Hematopoietic multipotent progenitor cell treated with erythropoietin and hydrocortisone succinate and interleukin-3 and kit ligand, for 4 days (in vitro differentiated cells): ENCODE data around the gene HSPB1.
"Not testable (repeated sequence)": the region's sequence is repeated elsewhere in the genome, so short reads cannot be mapped to it uniquely, and the experiment has no call there.

Experiments used
- DNase-seq: peaks from one replicate; pipeline ENCODE4 v3.0.0-alpha.2; 2015

Gene HSPB1

GRCh38 chr7:76310102-76310957 is 7.9 kb downstream of the HSPB1 start:
- peak; percentile 74 for DNase-seq

- DNase-seq: not testable (repeated sequence)
Observed at GRCh38 chr7:76311838-76312237, 9.4 kb downstream of the HSPB1 start.

DNA sequence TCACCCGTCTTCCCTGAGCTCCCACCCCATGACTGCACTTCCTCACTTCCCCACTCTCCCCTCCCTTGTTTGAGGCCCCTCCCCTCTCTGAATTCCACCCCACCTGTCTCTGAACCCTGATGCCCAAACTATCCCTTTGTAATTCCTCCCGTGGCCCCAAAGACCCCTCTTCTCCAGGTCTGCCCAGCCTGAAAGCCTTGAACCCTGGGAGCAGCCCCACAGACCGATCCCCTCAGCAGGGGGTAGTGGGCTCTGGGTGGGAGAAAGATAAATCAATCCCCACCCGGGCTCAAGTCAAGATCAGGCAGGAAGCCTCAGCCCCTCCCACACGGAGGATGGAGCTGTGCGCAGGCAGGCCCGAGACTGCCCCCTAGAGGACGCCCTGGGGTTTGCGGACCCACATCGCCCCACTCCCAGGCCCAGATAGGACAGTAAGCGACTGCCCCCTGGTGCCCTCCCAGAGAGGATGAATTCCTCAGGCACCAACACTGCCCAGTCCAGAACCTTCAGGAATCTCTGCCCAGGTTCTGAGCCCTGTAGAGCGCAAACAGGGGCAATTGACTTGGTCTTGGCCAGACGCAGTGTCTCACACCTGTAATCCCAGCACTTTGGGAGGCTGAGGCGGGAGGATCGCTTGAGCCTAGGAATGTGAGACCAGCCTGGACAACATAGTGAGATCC is 11.7 kb downstream of the HSPB1 start:
- peak; percentile 97 for DNase-seq

DNA sequence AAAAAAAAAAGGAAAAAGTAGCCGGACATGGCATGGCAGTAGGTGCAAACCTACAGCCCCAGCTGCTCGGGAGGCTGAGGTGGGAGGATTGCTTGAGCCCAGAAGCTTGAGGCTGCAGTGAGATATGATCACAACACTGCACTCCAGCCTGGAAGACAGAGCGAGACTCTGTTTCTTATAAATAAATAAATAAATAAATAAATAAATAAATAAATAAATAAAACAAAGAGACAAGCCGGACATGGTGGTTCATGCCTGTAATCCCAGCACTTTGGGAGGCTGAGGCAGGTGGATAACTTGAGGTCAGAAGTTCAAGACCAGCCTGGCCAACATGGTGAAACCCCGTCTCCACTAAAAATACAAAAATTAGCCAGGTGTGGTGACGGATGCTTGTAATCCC is 12.3 kb downstream of the HSPB1 start:
- not testable (repeated sequence) for DNase-seq

GRCh38 chr7:76315364-76315763 is 12.9 kb downstream of the HSPB1 start:
- DNase-seq: peak; percentile 91

DNA sequence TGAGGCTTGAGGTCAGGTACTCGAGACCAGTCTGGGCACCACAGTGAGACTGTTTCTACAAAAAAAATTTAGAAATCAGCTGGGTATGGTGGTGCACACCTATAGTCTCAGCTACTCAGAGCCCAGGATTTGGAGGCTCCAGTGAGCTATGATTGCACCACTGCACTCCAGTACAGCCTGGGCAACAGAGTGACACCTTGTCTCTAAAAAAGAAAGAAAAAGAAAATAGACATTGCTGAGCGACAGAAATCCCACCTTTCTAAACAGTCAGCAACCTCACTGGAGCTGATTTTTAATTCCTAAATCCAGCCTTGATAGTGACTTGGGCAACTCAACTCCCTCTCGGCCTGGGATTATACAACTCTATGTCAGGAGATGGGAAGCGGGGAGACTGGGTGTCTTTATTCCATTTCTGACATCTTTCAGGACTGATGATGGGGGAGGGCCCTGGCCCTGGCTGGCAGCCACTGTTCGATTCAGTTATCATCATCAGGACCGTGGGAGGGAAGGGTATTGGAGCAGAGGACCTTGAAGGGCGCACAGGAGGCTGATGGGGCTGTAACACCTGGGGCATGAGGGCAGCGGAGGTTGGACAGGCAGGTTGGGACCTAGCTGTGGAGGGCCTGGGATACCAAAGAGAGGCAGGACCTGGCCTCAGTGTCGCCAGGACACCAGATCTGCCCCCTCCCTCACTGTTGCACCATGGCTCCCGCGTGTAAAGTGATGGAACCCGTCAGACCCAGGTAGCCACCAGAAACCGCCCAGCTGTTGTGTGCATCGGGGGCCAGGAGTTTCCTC is 14.7 kb downstream of the HSPB1 start:
- DNase-seq: no peak

DNA sequence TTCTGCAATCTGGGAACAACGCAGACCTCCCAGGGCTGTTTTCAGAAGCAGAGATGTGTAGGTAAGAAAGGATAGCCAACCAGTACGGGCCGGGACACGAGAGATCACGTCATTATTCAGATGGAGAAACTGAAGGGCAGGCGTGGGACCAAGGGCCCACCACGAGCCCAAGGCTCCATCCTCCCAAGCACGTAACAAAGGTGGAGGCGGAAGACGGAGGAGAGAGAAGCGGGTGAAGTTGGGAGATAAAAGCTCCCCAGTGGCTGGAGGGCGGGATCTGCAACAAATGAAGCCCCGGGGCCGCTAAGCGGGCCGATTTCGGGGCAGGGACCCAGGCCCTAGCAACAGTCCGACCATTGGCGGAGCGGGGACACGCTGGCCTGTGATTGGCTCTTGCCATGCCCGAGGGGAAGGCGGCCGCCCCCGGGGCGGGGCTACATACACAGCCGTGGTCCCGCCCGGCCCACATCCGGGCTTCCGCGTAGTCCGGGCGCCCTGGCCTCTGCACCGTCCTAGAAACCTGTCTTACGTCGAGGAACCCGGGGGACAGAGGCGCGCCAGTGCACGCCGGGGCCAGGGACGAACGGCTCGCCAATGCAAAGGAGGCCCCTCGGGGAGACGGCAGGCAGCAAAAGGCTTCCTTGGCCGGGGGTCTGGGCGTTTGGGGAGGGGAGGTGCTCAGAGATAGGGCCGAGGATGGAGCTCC is 15.5 kb downstream of the HSPB1 start:
- peak; percentile 99 for DNase-seq

GRCh38 chr7:76318488-76319353 is 16.2 kb downstream of the HSPB1 start:
- peak; percentile 95 for DNase-seq

DNA sequence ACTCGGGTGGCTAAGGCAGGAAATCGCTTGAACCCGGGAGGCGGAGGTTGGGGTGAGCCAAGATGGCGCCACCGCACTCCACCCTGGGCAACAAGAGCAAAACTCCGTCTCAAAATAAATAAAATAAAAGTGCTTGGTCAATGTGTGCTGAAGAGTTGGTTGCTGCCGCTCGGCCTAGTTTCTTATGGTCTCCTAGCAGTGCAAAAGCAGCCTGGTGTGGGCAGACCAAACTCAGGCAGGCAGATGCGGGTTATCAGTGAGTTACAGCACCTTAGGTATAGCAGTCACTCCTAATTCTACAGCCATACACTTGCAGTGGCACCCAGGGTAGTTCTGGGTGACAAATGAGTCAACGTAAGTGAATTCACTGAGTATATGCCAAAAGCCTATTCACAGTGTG is 22.6 kb downstream of the HSPB1 start:
- DNase-seq: no peak

DNA sequence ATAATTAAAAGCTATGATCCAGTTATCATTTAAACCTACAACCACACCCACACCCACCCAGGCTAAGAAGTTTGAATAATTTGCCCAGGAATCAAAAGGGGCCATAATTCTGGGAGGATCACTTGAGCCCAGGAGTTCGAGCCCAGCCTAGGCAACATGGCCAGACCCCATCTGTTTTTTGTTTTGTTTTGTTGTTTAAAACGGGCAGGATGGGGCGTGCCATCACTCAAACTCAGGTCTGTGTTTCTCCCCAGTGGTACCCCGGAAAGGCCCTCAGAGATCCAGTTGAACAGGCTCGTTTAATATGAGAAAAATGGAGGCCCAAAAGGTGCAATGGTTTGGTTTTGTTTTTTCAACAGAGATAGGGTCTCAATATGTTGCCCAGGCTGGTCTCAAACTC is 23.3 kb downstream of the HSPB1 start:
- no peak for DNase-seq

GRCh38 chr7:76326646-76327233 is 24.3 kb downstream of the HSPB1 start:
- DNase-seq: no peak

- DNase-seq: peak; percentile 95
Observed at GRCh38 chr7:76327610-76328009, 25.1 kb downstream of the HSPB1 start.

DNA sequence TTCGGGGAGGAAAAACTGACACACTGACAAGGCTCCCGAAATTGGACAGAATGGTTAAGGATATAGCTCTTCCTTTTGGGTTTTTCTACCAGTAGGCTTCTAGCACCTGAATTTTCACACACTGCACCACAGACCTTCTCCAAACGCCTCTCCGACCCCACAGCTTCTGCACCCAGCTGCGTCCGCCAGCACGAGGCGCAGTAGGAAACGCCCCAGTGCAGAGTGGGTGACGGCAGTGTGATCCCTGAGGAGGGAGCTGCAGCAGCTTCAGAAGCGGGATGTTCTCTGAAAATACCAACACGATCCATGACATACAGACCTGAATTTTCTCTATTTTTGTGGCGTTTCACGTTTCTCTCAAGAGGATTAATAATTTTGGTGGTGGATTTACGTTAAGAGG is 25.9 kb downstream of the HSPB1 start:
- peak; percentile 51 for DNase-seq

DNA sequence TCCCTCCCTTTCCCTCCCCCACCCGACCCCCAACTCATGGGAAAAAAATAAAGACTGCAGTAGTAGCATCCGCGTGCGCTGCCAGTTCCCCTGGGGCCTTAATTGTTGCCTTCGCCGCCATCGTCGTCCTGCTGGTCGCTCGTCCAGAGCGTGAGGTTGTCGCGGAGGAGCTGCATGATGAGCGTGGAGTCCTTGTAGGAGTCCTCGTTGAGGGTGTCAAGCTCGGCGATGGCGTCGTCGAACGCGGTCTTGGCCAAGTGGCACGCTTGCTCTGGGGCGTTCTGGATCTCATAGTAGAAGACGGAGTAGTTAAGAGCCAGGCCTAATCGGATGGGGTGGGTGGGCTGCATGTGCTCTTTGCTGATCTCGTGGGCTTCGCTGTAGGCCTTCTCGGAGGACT is 27.0 kb downstream of the HSPB1 start:
- no peak for DNase-seq

- DNase-seq: no peak
Observed at GRCh38 chr7:76330261-76330660, 27.8 kb downstream of the HSPB1 start.

GRCh38 chr7:76330673-76331072 is 28.2 kb downstream of the HSPB1 start:
- DNase-seq: no peak

- DNase-seq: no peak
Observed at GRCh38 chr7:76332078-76332477, 29.6 kb downstream of the HSPB1 start.

GRCh38 chr7:76333511-76334101 is 31.1 kb downstream of the HSPB1 start:
- DNase-seq: no peak

DNA sequence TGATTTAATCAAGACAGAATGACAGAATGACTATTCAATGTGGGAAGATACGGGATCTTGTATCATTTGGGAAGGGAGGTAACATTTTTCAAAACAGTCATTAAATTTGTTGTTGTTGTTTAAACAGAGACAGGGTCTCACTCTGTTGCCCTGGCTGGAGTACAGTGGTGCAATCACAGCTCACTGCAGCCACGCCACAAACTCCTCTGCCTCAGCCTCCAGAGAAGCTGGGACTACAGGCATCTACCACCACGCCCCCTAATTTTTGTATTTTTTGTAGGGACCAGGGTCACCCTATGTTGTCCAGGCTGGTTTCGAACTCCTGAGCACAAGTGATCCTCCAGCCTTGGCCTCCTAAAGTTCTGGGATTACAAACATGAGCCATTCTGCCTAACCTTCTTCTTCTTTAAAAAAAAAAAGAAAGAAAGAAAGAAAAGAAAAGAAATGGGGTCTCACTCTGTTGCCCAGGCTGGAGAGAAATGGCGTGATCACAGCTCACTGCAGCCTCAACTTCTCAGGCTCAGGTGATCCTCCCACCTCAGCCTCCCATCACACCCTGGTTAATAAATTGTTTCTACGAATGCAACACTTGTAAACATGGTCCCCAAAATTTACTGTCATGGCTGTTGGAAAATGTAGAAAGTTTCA is 32.0 kb downstream of the HSPB1 start:
- DNase-seq: no peak

DNA sequence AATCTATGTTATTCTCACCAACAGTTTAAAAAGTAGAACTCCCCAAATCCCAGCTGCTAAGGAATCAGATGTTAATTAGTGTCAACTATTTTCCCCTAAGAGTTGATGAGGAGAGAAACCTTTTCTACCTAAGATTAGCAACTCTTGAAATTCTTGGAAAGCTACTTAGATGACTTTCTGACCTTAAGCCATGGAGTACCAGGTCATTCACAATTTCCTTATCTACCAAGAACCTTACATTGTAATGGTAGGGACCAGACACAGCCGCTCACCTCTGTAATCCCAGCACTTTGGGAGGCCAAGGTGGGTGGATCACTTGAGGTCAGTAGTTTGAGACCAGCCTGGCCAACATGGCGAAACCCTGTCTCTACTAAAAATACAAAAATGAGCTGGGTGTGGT is 32.9 kb downstream of the HSPB1 start:
- not testable (repeated sequence) for DNase-seq
